ENCODE results near the gene AJAP1. TPM values are rescaled to one million over a fixed set of nuclear protein-coding genes. Genes with fewer than 3 reads are reported as not detected.
A peak's percentile ranks its signal among the peaks of the same experiment; 100 is the strongest.

The AJAP1 gene
- total RNA-seq, 1 donor from 2014 or later, result 0.63 TPM

- ATAC-seq (no peak), DNase-seq (ENCODE audit: low spot score) (no peak)
Observed at GRCh38 chr1:4801192-4801924, 146.9 kb downstream of the AJAP1 start.

- no peak for ATAC-seq
- DNase-seq (ENCODE audit: low spot score), result no peak
Observed at GRCh38 chr1:4802024-4802423, 147.6 kb downstream of the AJAP1 start.

DNA sequence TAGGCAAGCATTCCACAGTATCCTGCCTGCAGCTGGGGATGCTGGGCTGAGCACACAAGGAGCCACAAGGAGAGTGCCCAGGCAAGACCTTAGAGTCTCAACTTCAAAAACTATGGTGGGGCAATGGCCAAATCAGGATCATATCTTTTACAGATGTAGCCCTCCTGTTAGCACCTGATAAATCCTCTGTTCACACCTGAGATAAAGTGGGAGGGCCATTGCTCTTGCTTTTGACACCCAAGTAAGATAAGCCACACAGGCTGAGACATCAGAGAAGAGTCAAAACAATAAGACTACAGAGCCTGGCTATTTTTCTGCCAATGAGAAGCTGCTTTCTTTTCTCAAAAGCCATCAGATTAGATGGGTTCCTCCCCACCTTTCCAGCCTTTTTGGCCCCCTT, 148.9 kb downstream of the AJAP1 start:
- ATAC-seq (no peak), DNase-seq (ENCODE audit: low spot score) (no peak)

- no peak for ATAC-seq
- DNase-seq (ENCODE audit: low spot score), result no peak
Observed at GRCh38 chr1:4805987-4806386, 151.6 kb downstream of the AJAP1 start.

DNA sequence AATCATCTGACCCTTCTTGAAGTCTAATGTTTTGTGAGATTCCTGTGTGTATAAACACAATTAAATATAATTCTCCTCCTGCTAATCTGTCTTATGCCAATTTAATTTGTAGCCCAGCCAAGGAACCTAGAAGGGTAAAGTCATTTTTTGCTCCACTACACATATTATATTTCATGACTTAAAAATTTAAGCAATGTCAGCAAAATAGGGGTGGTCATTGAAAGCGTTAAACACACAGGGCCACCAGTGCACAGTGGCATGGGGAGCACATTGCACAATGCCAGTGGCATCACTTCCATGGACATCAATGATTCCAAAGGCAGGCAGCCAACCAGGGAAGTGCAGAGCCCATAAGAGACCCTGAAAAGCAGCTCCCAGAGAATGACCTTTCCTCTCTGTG, 166.1 kb downstream of the AJAP1 start:
- ATAC-seq (no peak), DNase-seq (ENCODE audit: low spot score) (no peak)

DNA sequence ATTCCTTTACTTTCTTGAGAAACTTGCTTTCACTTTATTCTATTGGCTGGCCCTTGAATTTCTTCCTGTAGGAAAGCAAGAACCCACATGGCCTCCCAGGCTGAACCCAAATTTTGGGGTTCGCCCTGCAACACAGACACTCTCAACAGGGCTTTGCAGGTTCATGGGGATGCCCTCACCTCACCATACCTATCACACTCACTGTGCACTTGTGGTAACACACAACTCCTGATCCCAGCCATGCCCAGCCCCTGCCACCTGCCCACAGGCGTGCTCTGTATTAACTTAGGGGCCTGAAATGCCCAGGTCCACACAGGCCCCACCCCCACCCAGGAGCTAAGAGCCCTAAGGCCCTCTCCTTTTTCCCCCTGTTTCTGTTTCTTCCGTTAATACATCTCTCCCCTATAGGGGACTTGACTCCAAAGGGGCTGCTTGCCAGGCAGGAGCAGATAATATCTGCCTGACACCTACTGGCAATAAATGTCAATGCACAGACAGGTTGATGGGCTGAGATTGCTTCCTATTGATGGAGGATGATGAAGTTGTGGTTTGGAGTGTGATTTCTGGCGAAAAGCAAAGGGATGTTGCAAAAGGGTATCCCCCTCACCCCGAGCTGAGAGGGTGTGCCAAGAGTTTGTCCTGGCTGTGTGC, 171.5 kb downstream of the AJAP1 start:
- no peak for DNase-seq (ENCODE audit: low spot score)
- ATAC-seq, result peak; percentile 75

GRCh38 chr1:4830707-4831106, 176.3 kb downstream of the AJAP1 start:
- ATAC-seq, result no peak

GRCh38 chr1:4836574-4836973, 182.2 kb downstream of the AJAP1 start:
- ATAC-seq, result peak; percentile 44
- DNase-seq (ENCODE audit: low spot score), result no peak

More at GRCh38 chr1:4830707-4831106, 176.3 kb downstream of the AJAP1 start:
- no peak for DNase-seq (ENCODE audit: low spot score)

DNA sequence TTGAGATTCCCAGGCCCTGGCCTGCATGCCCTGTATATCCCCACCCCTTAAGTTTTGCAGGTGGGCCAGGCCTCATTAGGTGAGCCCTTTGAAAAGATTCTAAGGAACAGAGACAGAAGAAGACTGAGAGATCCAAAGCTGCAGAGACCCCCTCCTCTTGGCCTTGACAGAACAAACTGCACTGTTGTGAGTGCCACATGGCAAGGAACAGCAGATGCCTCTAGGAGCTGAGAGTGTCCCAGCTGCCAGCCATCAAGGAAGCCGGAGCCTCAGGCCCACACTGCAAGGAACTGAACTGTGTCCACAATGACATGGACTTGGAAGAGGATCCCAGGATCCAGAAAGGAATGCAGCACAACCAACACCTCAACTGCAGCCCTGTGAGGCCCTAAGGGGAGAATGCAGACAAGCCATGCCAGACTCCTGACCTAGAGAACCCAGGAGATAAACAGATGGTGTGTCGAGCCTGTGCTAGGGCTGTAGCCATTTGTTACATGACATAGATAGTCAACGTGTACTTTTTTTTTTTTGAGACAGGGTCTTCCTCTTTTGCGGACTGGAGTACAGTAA, 182.7 kb downstream of the AJAP1 start:
- no peak for ATAC-seq
- DNase-seq (ENCODE audit: low spot score), result no peak

- ATAC-seq (no peak), DNase-seq (ENCODE audit: low spot score) (no peak)
Observed at GRCh38 chr1:4837752-4838151, 183.3 kb downstream of the AJAP1 start.

GRCh38 chr1:4838231-4838630, 183.8 kb downstream of the AJAP1 start:
- no peak for DNase-seq (ENCODE audit: low spot score)
- ATAC-seq, result no peak
